Kasumi-1 (cell line): ENCODE results near the gene NAA16.
"Not testable (repeated sequence)": the region's sequence is repeated elsewhere in the genome, so short reads cannot be mapped to it uniquely, and the experiment has no call there.

Experiments used
- DNase-seq, 2 experiments: peaks; one replicate each; lab custom pipeline; 2025; lab: John Stamatoyannopoulos, UW

NAA16 gene

GRCh38 chr13:41409611-41410010, 98.5 kb downstream of the NAA16 start:
- no peak for DNase-seq

GRCh38 chr13:41411060-41411459, 100.0 kb downstream of the NAA16 start:
- no peak for DNase-seq

GRCh38 chr13:41411522-41411921, 100.5 kb downstream of the NAA16 start:
- peak; percentile 28 to 45 for DNase-seq

- DNase-seq: no peak
These were observed 102.8 kb downstream of the NAA16 start for GRCh38 chr13:41413872-41414271.

- no peak for DNase-seq
These were observed 105.2 kb downstream of the NAA16 start for GRCh38 chr13:41416276-41416675.

- DNase-seq: no peak
These were observed 107.0 kb downstream of the NAA16 start for GRCh38 chr13:41418027-41418426.

- DNase-seq: no peak
These were observed 107.7 kb downstream of the NAA16 start for GRCh38 chr13:41418731-41419130.

- no peak for DNase-seq
These were observed 108.1 kb downstream of the NAA16 start for GRCh38 chr13:41419206-41419605.

- no peak for DNase-seq
These were observed 109.1 kb downstream of the NAA16 start for GRCh38 chr13:41420146-41420545.

- DNase-seq: not testable (repeated sequence)
These were observed 110.3 kb downstream of the NAA16 start for GRCh38 chr13:41421330-41421729.

- DNase-seq: not testable (repeated sequence)
These were observed 110.9 kb downstream of the NAA16 start for GRCh38 chr13:41421983-41422382.

- DNase-seq: not testable (repeated sequence)
These were observed 112.2 kb downstream of the NAA16 start for GRCh38 chr13:41423259-41423658.

- not testable (repeated sequence) for DNase-seq
These were observed 113.6 kb downstream of the NAA16 start for GRCh38 chr13:41424675-41425074.

- no peak for DNase-seq
These were observed 115.0 kb downstream of the NAA16 start for GRCh38 chr13:41426047-41426446.
